Left ventricle myocardium inferior (tissue), 1 donor: Measurements from ENCODE around the gene GADL1. TPM values are rescaled to one million over a fixed set of nuclear protein-coding genes. Genes with fewer than 3 reads are reported as not detected.

Source experiments
- DNase-seq: peaks from one replicate; pipeline ENCODE4 v3.0.0-alpha.2; 2020
- H3K27ac ChIP-seq: fragments of 200-600 bp; replicated peaks from 2 replicates; pipeline ENCODE4 v1.8.0; 2021
- H3K27me3 ChIP-seq: fragments of 200-600 bp; 2 replicates; pipeline ENCODE4 v1.8.0; 2021; ENCODE audit warnings: low read depth
- H3K36me3 ChIP-seq: fragments of 200-600 bp; 2 replicates; pipeline ENCODE4 v1.8.0; 2021
- H3K4me1 ChIP-seq: fragments of 200-600 bp; 2 replicates; pipeline ENCODE4 v1.8.0; 2021
- H3K4me3 ChIP-seq: fragments of 200-600 bp; 2 replicates; pipeline ENCODE4 v1.8.0; 2021; ENCODE audit warnings: mild to moderate bottlenecking, moderate library complexity
- H3K9me3 ChIP-seq: fragments of 200-600 bp; replicated peaks from 2 replicates; pipeline ENCODE4 v1.8.0; 2021
- intact Hi-C: fragments of 100-400 bp; cut with micrococcal nuclease; formaldehyde crosslinking; loops from one replicate; pipeline ENCODE4 v1.11.0; 2022
- total RNA-seq: library from RNA; stranded (reverse); fragmentation: NEBNext Ultra II Directional; extraction: Animal tissue kit (Norgen Biotek cat#: 25700); gene quantifications from one replicate; pipeline ENCODE4 v1.2.1, GENCODE V29; 2021
- TF ChIP-seq, protein P1 (sequence below): fragments of 200-600 bp; IDR thresholded peaks from 2 replicates; pipeline ENCODE4 v1.8.0; 2021; ENCODE audit warnings: antibody characterized with exemption, mild to moderate bottlenecking, borderline replicate concordance
- donor health status: DM: no; HTN: yes; CAD: no; lungs with severe emphysema.

The GADL1 gene
- total RNA-seq, 1 donor from 2014 or later = 0.11 TPM

GRCh38 chr3:30852833-30853232 lies 41.6 kb downstream of the GADL1 start:
- intact Hi-C loops = no loop called here
- no peak for DNase-seq
- no peak overlapping the region for H3K4me3 ChIP-seq
- H3K9me3 ChIP-seq = no peaks in the 10 kb centered on the region
- peaks cover 13% of the 10 kb centered on the region for H3K4me1 ChIP-seq
- no peaks in the 10 kb centered on the region for H3K27me3 ChIP-seq
- H3K36me3 ChIP-seq = no peaks in the 10 kb centered on the region
- no peak overlapping the region for H3K27ac ChIP-seq
- TF ChIP-seq, protein P1, sequence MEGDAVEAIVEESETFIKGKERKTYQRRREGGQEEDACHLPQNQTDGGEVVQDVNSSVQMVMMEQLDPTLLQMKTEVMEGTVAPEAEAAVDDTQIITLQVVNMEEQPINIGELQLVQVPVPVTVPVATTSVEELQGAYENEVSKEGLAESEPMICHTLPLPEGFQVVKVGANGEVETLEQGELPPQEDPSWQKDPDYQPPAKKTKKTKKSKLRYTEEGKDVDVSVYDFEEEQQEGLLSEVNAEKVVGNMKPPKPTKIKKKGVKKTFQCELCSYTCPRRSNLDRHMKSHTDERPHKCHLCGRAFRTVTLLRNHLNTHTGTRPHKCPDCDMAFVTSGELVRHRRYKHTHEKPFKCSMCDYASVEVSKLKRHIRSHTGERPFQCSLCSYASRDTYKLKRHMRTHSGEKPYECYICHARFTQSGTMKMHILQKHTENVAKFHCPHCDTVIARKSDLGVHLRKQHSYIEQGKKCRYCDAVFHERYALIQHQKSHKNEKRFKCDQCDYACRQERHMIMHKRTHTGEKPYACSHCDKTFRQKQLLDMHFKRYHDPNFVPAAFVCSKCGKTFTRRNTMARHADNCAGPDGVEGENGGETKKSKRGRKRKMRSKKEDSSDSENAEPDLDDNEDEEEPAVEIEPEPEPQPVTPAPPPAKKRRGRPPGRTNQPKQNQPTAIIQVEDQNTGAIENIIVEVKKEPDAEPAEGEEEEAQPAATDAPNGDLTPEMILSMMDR = no peak

DNA sequence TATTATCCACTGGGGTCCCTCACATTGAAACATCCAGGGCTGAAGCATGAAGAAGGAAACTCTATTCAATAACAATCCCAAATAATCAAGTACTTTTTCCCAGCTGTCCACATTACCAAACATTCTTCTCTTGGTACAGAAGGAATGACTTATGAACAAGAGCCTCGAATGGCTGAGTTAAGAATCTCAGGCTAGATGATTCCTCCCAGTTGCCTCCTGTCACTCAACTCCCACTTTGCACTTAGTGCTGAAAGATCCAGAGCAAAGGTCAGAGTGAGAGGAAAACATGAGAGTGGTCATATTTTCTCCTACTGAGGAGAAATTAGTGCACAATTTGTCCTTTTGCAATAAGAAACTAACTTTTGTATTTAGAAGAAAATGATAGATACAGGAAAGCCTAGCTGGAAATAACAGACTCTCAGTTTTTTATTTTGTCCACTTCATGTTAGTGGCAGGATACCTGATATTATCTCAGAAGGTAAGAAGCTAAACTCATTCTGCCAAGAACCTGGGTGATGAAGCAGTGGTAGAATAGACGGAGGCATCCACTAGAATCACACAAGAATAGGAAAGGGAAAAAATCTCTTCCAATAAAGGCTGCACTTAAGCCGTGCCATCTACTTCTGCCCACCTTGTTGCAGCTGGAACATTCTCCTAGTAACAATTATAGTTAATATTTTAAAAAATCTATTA lies 46.2 kb downstream of the GADL1 start:
- Histone ChIP-seq H3K4me3 (no peak overlapping the region), H3K27ac (no peak overlapping the region), H3K4me1 (peaks cover 14% of the 10 kb centered on the region), H3K27me3 (no peaks in the 10 kb centered on the region), H3K36me3 (no peaks in the 10 kb centered on the region), H3K9me3 (no peaks in the 10 kb centered on the region)
- TF ChIP-seq, protein P1 = no peak
- no peak for DNase-seq
- intact Hi-C loops = no loop called here

DNA sequence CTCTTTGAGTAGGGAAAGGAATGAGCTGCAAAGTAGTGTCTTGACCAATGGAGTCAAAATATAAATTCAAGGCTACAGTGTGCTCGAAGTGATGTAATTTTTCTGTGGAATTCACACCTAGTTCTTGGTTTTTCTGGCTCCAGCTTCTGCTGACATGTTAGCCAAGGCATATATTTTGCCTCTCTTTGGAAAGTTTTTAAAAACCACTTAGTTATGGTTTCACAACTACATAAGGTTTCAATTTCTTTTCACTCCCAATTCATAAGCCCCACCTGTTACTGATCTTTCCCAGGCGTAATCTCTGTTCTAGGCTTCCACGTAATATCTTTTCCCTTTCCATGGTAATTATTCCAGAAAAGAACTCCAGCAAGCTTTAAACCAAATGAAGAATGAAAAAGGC lies 46.9 kb downstream of the GADL1 start:
- no peak overlapping the region for H3K27ac ChIP-seq

DNA sequence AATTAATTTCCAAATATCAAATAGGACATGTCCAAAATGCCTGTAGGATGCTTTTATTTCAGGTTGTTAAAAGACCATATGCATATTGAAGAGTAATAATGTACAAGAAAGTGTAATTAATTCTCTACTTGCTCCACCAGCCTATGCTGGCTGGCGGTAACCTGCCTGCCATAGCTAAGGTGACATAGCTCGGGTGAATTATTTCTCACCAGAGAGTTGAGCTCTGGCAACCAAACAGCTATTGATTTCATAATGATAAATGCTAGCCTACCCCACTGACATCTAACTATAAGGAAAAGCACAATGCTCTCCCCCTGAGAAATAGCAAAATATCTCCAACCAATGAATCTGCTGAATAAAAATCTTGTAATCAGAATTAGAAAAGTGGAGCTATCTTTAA lies 48.9 kb downstream of the GADL1 start:
- no peaks in the 10 kb centered on the region for H3K36me3 ChIP-seq
- DNase-seq = no peak
- intact Hi-C loops = no loop called here
- H3K9me3 ChIP-seq = no peaks in the 10 kb centered on the region
- TF ChIP-seq, protein P1 = no peak
- H3K4me3 ChIP-seq = no peak overlapping the region
- peaks cover 9% of the 10 kb centered on the region for H3K4me1 ChIP-seq
- no peak overlapping the region for H3K27ac ChIP-seq
- H3K27me3 ChIP-seq = no peaks in the 10 kb centered on the region

More for the DNA sequence above, 46.9 kb downstream of the GADL1 start:
- intact Hi-C loops = no loop called here
- Histone ChIP-seq H3K4me1 (peaks cover 9% of the 10 kb centered on the region), H3K9me3 (no peaks in the 10 kb centered on the region), H3K4me3 (no peak overlapping the region), H3K27me3 (no peaks in the 10 kb centered on the region), H3K36me3 (no peaks in the 10 kb centered on the region)
- TF ChIP-seq, protein P1 = no peak
- DNase-seq = no peak

GRCh38 chr3:30843877-30844276 lies 50.6 kb downstream of the GADL1 start:
- DNase-seq = no peak
- H3K4me3 ChIP-seq = no peak overlapping the region
- H3K36me3 ChIP-seq = no peaks in the 10 kb centered on the region
- H3K27ac ChIP-seq = no peak overlapping the region
- intact Hi-C loops = no loop called here
- H3K4me1 ChIP-seq = peaks cover 9% of the 10 kb centered on the region
- no peaks in the 10 kb centered on the region for H3K9me3 ChIP-seq
- no peaks in the 10 kb centered on the region for H3K27me3 ChIP-seq
- TF ChIP-seq, protein P1 = no peak
